NCI-H2081 (cell line): ENCODE data around the gene SNRNP35.
"Not testable (repeated sequence)": the region's sequence is repeated elsewhere in the genome, so short reads cannot be mapped to it uniquely, and the experiment has no call there.

Source experiments
- DNase-seq, 2 experiments: peaks; one replicate each; lab custom pipeline; 2025; lab: John Stamatoyannopoulos, UW

SNRNP35 gene

DNA sequence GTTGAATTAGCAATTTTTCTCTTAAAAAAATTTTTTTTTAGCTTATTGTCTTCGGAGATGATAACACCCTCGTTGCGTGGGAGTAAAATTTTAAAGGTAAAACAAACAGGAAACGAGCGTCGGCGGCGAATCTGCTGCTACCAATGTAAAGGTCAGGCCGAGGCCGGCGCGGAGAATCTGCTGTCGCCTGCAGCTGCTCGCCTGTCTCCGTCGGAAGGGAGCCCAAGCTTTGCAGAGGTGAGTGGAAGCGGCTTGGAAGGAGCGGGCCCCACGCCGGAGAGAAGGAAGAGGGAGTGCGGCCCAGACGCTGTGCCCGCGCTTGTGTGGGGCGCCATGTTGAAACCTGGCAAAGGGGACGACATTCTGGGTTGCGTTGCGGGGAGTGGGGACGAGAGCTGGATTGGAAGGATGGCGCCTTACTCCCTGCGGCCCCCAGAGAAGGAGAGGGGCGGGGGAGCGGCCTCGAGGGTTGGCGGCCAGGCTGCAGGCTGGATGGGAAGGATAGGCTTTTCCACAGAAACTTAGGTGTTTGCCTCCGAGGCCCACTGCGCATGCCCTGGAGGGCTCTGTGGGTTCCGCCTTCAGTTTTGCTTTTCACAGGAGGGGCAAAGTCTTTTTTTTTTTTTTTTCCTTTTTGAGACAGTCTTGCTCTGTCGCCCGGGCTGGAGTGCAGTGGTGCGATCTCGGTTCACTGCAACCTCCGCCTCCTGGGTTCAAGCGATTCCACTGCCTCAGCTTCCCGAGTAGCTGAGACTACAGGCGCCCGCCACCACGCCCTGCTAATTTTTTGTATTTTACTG, at the start of gene SNRNP35:
Gene SNRNP35, plus strand, starts transcription at position 160 of the 800 bp plus-strand sequence. CDS start 7,402 bp downstream, outside the sequence.
- DNase-seq, result peak; percentile 64 to 81

DNA sequence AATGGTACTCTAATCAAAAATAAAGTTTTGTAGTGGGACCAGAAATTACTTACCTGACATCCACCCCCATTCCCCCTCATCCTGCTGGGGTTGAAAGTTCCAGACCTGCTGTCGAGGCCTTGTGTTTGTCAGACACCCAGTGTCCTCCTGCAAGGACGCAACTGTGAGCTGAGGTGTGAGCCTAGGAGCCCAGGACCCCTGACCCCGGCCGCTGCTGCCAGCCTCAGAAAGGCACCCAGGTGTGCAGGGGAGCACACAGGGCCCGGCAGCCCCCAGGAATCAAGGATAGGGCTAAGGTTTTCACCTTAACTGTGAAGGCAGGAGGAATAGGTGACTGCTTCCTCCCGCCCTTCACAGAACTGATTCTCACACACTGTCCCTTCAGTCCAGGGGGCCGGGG, 49.3 kb upstream of the SNRNP35 start:
- not testable (repeated sequence) for DNase-seq

- DNase-seq, result not testable (repeated sequence)
These were observed 48.5 kb upstream of the SNRNP35 start for GRCh38 chr12:123409284-123410040.

DNA sequence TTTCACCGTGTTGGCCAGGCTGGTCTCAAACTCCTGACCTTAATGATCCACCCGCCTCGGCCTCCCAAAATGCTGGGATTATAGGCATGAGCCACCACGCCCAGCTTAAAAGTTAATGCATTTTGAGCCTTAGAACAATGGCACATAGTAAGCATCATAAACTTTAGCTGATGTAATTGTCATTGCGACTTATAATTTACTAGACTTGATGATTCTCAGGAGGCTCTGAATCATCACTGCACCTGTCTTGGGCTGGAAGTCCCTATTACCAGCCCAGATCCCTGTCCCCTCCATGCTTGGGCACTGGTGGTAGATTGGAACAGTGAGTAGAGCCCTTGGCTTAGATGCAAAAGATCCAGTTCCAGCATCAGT, 47.9 kb upstream of the SNRNP35 start:
- DNase-seq, result no peak

- no peak for DNase-seq
These were observed 36.6 kb upstream of the SNRNP35 start for GRCh38 chr12:123421314-123421713.

DNA sequence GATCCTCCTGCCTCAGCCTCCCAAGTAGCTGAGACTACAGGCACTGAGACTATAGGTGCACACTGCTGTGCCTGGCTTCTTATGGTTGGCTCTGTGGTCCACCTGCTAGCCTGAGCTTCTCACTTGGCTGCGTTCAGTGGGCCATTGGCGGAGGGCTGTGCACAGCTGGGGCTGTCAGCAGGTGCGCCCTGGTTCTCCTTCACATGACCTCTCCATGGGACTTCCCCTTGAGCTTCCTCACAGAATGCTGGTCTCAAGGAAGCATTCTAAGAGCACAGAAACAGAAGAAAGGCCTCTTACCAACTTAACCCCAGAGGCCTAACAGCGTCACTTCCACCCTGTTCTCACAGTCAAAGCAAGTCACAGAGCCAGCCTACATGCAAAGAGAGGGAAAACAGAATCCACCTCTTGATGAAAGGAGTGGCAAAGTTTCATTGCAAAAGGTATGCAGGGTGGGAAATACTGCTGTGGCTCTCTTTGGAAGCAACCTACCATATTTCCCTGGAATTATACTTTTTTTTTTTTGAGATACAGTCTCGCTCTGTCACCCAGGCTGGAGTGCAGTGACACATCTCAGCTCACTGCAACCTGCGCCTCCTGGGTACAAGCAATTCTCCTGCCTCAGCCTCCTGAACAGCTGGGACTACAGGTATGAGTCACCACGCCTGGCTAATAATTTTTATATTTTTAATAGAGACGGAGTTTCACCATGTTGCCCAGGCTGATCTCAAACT, 30.7 kb upstream of the SNRNP35 start:
- no peak for DNase-seq

- no peak for DNase-seq
These were observed 29.3 kb upstream of the SNRNP35 start for GRCh38 chr12:123428591-123428990.

- not testable (repeated sequence) for DNase-seq
These were observed 28.8 kb upstream of the SNRNP35 start for GRCh38 chr12:123429101-123429500.

DNA sequence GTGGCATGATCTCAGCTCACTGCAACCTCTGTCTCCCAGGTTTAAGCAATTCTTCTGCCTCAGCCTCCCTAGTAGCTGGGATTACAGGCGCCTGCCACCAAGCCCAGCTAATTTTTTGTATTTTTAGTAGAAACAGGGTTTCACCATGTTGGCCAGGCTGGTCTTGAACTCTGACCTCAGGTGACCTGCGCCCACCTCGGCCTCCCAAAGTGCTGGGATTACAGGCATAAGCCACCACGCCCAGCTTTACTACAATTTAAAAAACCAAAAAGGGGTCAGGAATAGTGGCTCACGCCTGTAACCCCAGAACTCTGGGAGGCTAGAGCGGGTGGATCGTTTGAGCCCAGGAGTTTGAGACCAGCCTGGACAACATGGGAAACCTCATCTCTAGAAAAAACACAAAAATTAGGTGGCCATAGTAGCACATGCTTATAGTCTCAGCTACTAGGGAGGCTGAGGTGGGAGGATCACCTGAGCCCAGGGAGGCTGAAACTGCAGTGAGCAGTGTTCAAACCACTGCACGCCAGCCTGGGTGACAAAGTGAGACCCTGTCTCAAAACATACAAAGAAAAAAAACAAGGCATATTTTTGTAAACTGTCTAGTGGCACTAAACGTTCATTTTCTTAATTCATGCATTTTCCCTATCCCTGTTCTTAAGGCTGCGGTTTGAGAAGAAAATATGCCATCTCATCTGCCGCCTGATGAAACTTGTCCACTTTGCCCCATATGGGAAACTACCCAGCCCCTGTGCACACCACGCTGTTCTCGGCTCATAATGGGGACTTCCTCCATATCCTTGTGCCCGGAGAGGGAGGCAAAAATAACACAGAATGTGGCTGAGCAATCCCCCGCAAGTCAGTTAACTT, 25.8 kb upstream of the SNRNP35 start:
- not testable (repeated sequence) for DNase-seq

DNA sequence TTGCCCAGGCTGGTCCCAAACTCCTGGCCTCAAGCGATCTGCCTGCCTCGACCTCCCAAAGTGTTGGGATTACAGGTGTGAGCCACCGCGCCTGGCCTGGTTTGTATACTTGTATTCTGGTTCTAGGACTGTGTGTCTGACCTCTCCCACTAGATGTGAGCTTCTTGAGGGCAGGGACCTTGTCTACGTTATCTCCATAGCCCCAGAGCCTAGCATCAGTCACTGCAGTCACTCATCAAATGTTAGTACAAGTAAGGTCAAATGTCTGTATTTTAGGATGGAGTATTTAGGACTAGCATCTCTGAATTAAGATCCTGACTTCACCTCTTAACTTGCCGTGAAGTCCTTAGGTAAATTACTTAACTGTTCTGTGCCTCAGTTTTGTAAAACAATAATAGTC, 24.3 kb upstream of the SNRNP35 start:
- no peak for DNase-seq

- no peak for DNase-seq
These were observed 22.3 kb upstream of the SNRNP35 start for GRCh38 chr12:123435636-123436016.

DNA sequence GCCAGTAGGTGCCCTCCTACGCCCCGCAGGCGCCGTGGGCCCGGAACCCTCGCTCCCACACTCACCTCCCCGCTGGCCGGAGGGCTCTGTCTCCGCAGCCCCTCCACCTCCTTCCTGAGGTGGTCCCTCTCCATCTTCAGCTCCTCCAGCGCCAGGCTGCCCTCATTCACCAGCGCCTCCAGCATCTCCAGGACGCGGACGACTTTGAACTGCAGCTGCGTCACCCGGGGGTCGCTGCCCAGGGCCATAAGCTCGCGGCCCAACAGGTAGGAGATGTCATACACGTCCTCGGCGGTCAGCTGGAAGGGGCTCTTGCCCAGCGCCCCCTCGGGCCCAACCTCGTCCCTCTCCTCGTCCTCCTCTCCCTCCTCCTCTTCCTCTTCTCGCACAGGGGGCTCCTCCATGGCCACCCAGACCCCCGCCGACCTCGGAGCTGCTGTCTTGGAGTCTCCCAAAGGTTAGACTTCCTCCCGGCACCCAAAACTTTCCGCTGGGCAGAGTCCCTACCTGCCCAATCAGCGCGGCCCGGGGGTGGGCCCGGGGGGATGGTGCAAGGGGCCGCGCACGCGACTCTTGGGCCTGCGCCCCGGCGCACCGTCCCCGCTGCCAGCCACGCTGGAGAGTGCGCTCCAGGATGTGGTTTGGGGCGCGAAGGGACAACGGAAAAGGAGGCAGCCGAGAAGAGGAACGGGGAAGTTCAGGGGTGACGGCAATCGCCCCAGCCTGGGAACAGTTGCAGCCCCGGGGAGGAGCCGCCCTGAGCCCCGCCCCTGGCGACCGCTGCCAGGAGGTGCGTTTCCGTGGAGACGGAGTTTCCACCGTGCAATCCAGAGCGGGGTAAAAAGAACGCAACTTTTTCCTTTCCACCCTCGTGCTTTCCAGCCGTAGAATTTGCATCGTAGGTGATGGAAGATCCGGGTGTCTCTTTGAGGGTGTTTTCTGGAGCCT, 21.6 kb upstream of the SNRNP35 start, which contains the start of gene RILPL2:
Gene RILPL2, minus strand, starts transcription at position 668 of the 948 bp plus-strand sequence. Its CDS starts 264 bp downstream, at position 404.
- peak; percentile 41 to 66 for DNase-seq

- DNase-seq, result no peak
These were observed 16.3 kb upstream of the SNRNP35 start for GRCh38 chr12:123441523-123442164.

DNA sequence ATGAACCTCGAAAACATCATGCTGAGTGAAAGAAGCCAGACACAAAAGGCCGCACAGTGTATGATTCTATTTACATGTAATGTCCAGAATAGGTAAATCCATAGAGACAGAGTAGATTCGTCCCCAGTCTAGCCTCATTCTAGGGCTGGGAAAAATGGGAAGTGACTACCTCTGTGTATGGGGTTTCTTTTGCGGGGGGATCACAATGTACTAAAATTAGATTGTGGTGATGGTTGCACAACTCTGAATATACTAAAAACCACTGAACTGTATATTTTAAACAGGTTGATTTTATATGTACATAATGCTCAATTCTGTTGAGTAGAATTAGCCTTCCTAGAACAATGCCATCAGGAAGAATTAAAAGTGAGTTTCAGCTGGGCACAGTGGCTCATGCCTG, 15.2 kb upstream of the SNRNP35 start:
- no peak for DNase-seq

DNA sequence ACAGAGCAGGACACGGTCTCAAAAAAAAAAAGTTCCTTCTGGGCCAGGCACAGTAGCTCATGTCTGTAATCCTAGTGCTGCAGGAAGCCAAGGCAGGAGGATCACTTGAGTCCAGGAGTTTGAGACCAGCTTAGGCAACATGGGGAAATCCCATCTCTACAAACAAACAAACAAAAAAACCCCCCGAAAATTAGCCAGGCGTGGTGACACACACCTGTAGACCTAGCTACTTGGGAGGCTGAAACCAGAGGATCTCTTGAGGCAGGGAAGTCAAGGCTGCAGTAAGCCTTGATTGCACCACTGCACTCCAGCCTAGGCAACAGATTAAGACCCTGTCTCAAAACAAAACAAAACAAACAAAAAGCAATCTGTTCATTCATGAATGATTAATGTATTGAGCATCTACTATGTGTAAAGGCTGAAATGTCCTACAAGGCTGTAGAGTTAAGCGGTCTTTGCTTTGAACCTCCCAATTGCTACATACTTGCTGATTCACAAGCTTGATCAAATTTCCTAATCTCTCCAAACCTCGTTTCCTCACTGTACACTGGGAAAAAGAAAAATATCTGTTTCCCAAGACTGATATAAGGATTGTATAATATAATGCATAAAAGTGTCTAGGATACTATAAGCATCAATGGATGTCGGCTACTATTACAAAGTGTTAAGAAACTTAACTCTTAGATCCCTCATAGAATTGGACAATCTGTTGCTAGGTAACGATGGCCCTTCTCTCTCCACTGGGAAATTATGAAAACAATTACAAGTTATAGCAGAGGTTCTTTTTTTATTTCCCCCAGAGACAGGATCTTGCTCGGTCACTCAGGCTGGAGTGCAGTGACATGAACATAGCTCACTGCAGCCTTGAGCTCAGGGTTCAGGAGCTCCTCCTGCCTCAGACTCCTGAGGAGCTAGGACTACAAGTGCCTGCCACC, 13.6 kb upstream of the SNRNP35 start:
- DNase-seq, result no peak

DNA sequence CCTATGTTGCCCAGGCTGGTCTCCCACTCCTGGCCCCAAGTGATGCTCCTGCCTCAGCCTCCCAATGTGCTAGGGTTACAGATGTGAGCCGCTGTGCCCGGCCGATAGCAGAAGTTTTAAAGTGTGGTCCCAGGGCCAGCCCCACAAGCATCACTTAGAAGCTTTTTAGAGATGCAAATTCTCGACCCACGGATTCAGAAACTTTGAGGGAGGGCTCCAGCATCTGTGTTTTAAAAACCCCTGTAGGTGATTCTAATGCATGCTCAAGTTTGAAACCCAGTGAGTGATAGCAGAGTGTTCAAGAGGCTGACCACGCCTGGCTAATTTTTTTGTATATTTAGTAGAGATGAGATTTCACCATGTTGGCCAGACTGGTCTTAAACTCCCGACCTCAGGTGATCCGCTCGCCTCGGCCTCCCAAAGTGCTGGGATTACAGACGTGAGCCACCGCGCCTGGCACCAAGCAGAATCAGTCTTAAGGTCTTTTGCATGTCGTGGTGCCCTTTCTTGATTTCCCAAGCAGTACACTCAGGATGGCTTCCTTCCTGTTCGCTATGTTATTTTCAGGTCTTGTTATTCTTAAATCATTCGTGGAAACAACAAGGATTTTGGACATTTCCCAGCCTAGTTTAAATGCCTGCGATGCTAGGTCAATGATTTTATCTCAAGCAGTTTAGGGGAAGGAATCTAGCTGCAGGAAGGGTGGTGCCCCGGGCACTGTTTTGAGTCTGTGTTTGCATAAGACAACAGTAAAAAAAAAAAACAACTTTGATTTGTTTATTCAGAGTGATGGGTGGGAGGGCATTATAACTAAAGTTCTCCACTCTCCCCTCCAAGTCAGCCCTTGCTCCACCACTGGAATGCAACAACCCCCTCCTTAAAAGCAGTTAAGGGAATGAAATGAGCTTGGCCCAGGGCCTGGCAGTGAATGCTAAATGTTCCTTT, 12.3 kb upstream of the SNRNP35 start:
- DNase-seq, result no peak

- no peak for DNase-seq
These were observed 11.6 kb upstream of the SNRNP35 start for GRCh38 chr12:123446333-123446713.
